ENCODE measurements around the gene COL1A2. TPM values are rescaled to one million over a fixed set of nuclear protein-coding genes. Genes with fewer than 3 reads are reported as not detected.

Gene COL1A2
- total RNA-seq, 4 donors from 2014 or later = 29.9 to 124 (median 61.3) TPM

- H3K27ac ChIP-seq = no peak overlapping the region
- H3K4me1 ChIP-seq = peaks cover 21% of the 10 kb centered on the region
- DNase-seq (ENCODE audit: low spot score in 2 of 2) = no peak
- no peak overlapping the region for H3K4me3 ChIP-seq
- TF ChIP-seq, protein P1, sequence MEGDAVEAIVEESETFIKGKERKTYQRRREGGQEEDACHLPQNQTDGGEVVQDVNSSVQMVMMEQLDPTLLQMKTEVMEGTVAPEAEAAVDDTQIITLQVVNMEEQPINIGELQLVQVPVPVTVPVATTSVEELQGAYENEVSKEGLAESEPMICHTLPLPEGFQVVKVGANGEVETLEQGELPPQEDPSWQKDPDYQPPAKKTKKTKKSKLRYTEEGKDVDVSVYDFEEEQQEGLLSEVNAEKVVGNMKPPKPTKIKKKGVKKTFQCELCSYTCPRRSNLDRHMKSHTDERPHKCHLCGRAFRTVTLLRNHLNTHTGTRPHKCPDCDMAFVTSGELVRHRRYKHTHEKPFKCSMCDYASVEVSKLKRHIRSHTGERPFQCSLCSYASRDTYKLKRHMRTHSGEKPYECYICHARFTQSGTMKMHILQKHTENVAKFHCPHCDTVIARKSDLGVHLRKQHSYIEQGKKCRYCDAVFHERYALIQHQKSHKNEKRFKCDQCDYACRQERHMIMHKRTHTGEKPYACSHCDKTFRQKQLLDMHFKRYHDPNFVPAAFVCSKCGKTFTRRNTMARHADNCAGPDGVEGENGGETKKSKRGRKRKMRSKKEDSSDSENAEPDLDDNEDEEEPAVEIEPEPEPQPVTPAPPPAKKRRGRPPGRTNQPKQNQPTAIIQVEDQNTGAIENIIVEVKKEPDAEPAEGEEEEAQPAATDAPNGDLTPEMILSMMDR (IDR thresholded peaks at IDR 0.05) = no peak
- TF ChIP-seq POLR2AphosphoS5 (IDR thresholded peaks at IDR 0.05) (no peak), EP300 (IDR thresholded peaks at IDR 0.05) (no peak), POLR2A (IDR thresholded peaks at IDR 0.05) (no peak)
- no peaks in the 10 kb centered on the region for H3K9me3 ChIP-seq
- H3K36me3 ChIP-seq = no peaks in the 10 kb centered on the region
- no peaks in the 10 kb centered on the region for H3K27me3 ChIP-seq
- WGBS = 48% methylated on average over 5 of the region's 5 CpGs
Measured at GRCh38 chr7:94364816-94365215, 29.9 kb upstream of the COL1A2 start.

DNA sequence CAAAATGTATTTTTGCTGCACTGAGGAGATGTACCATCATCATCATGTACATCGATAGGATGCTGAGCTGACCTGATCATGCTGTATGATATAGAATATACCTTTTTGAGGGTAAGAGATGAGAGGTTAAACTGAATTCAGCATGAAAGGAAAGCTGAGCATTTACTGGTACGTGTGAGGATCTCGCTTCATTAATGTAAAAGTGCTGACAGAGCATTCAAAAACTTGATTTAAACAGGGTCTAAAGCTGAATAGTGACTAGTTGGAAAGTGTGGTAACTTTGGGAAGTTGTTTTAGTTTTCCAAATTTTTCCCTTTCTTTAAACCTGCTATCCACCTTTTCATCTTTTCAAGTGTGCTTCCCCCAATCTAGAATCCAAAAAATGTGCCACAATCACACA lies 28.5 kb upstream of the COL1A2 start:
- Histone ChIP-seq H3K4me3 (no peak overlapping the region), H3K36me3 (no peaks in the 10 kb centered on the region), H3K9me3 (no peaks in the 10 kb centered on the region), H3K4me1 (peaks cover 21% of the 10 kb centered on the region), H3K27ac (no peak overlapping the region), H3K27me3 (no peaks in the 10 kb centered on the region)
- 93% methylated on average over 3 of the region's 3 CpGs for WGBS
- no peak for DNase-seq (ENCODE audit: low spot score in 2 of 2)
- TF ChIP-seq POLR2A (IDR thresholded peaks at IDR 0.05) (no peak), EP300 (IDR thresholded peaks at IDR 0.05) (no peak)

DNA sequence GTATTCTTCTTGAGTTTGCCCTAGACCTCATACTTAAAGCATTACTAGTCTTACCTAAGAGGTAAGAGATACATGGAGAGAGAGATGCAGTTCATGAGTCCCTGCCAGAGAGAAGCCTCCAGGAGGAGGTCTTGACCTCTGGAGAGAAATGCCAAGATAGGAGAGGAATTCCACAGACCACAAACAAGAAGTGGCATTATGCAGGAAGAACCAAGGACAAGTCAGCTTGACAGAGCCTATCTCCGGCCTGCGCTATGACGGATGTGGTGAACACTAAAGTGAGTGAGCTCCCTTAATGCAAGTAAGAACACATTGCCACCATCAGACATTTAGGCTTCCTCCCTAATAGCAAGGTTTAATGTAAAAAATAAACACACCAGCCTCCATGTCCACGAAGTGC lies 27.9 kb upstream of the COL1A2 start:
- TF ChIP-seq POLR2AphosphoS5 (IDR thresholded peaks at IDR 0.05) (no peak), EP300 (IDR thresholded peaks at IDR 0.05) (no peak), POLR2A (IDR thresholded peaks at IDR 0.05) (no peak)
- TF ChIP-seq, protein P1 (IDR thresholded peaks at IDR 0.05) = no peak
- Histone ChIP-seq H3K9me3 (no peaks in the 10 kb centered on the region), H3K4me3 (no peak overlapping the region), H3K27me3 (no peaks in the 10 kb centered on the region), H3K27ac (no peak overlapping the region), H3K4me1 (peaks cover 21% of the 10 kb centered on the region), H3K36me3 (no peaks in the 10 kb centered on the region)
- no peak for DNase-seq (ENCODE audit: low spot score in 2 of 2)
- 85% methylated on average over 4 of the region's 4 CpGs for WGBS

GRCh38 chr7:94367949-94368348 lies 26.7 kb upstream of the COL1A2 start:
- no peak for DNase-seq (ENCODE audit: low spot score in 2 of 2)
- Histone ChIP-seq H3K27ac (peak overlapping the region; percentile 62), H3K9me3 (no peaks in the 10 kb centered on the region), H3K4me3 (peak overlapping the region; percentile 18), H3K4me1 (peaks cover 21% of the 10 kb centered on the region), H3K36me3 (no peaks in the 10 kb centered on the region), H3K27me3 (no peaks in the 10 kb centered on the region)
- 41% methylated on average over 2 of the region's 2 CpGs for WGBS
- TF ChIP-seq EP300 (IDR thresholded peaks at IDR 0.05) (no peak), POLR2A (IDR thresholded peaks at IDR 0.05) (no peak)

GRCh38 chr7:94368371-94368791 lies 26.3 kb upstream of the COL1A2 start:
- peak overlapping the region; percentile 18 for H3K4me3 ChIP-seq
- no peaks in the 10 kb centered on the region for H3K9me3 ChIP-seq
- DNase-seq (ENCODE audit: low spot score in 2 of 2) = no peak
- 9% methylated on average over 5 of the region's 5 CpGs for WGBS
- H3K36me3 ChIP-seq = no peaks in the 10 kb centered on the region
- no peak for TF ChIP-seq POLR2A (IDR thresholded peaks at IDR 0.05)
- TF ChIP-seq, protein P1 (IDR thresholded peaks at IDR 0.05) = no peak
- TF ChIP-seq EP300 (IDR thresholded peaks at IDR 0.05) = no peak
- no peak for TF ChIP-seq POLR2AphosphoS5 (IDR thresholded peaks at IDR 0.05)
- peak overlapping the region; percentile 62 for H3K27ac ChIP-seq
- no peaks in the 10 kb centered on the region for H3K27me3 ChIP-seq
- H3K4me1 ChIP-seq = peaks cover 21% of the 10 kb centered on the region

DNA sequence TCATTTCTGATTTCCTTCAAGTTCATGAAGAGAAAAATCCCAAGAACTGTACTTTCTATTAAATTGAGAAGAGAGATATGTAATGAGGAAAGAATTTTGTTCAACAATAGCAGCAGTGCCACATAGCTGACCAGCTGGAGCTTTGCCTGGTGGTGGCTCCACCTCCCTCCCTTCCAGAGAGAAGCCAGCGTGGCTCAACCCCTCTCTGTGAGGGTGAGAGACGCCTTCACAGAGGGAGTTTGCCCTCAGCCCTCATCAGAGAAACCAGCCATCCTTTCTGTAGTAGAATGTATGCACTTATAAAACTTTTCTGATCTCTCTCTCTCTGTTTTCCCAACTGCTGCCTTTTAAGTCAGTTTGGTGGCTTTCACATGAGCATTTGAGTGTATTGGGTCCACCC lies 20.5 kb upstream of the COL1A2 start:
- DNase-seq (ENCODE audit: low spot score in 2 of 2) = peak; percentile 87 to 91
- 8% methylated on average over 2 of the region's 2 CpGs for WGBS
- Histone ChIP-seq H3K4me3 (peak overlapping the region; percentile 30), H3K27me3 (no peaks in the 10 kb centered on the region), H3K27ac (peak overlapping the region; percentile 85), H3K4me1 (no peaks in the 10 kb centered on the region), H3K36me3 (no peaks in the 10 kb centered on the region), H3K9me3 (no peaks in the 10 kb centered on the region)
- no peak for TF ChIP-seq POLR2A (IDR thresholded peaks at IDR 0.05)
- TF ChIP-seq POLR2AphosphoS5 (IDR thresholded peaks at IDR 0.05) = no peak
- TF ChIP-seq, protein P1 (IDR thresholded peaks at IDR 0.05) = no peak
- no peak for TF ChIP-seq EP300 (IDR thresholded peaks at IDR 0.05)

Data from suprapubic skin (tissue), 4 donors.